Skeletal muscle tissue (tissue), 4 donors: ENCODE results near the gene GABBR2. TPM values are rescaled to one million over a fixed set of nuclear protein-coding genes. Genes with fewer than 3 reads are reported as not detected.

ENCODE experiments used
- H3K27ac ChIP-seq: one replicate; pipeline ENCODE4 v1.7.0; 2013; ENCODE audit warnings: mild to moderate bottlenecking, low read depth, low read length, inconsistent platforms
- H3K27me3 ChIP-seq, 3 donors: one replicate each; pipeline ENCODE4 v1.7.0; 2013; ENCODE audit warnings: low read length in 3 of 3; ENCODE audit not compliant: control insufficient read depth in 3 of 3, insufficient read depth in 3 of 3
- H3K36me3 ChIP-seq, 3 donors: one replicate each; pipeline ENCODE4 v1.7.0; 2013; ENCODE audit warnings: low read length in 3 of 3; ENCODE audit not compliant: control insufficient read depth in 3 of 3, insufficient read depth in 3 of 3
- H3K4me1 ChIP-seq, 3 donors: one replicate each; pipeline ENCODE4 v1.7.0; 2013; ENCODE audit warnings: low read length in 3 of 3, mild to moderate bottlenecking in 3 of 3; ENCODE audit not compliant: control insufficient read depth in 3 of 3, insufficient read depth in 3 of 3
- H3K4me3 ChIP-seq, 3 donors: one replicate each; pipeline ENCODE4 v1.7.0; 2013; ENCODE audit warnings: low read length in 3 of 3
- H3K9ac ChIP-seq, 3 donors: one replicate each; pipeline ENCODE4 v1.7.0; 2013; ENCODE audit warnings: low read length in 3 of 3, mild to moderate bottlenecking in 3 of 3, moderate library complexity in 2 of 3, low read depth in 1 of 3
- H3K9me3 ChIP-seq, 3 donors: one replicate each; pipeline ENCODE4 v1.7.0; 2013; ENCODE audit warnings: low read length in 3 of 3; ENCODE audit not compliant: control insufficient read depth in 3 of 3
- total RNA-seq: library from RNA; depleted of rRNA; stranded (reverse); fragments of >200 nt; gene quantifications from one replicate; pipeline ENCODE4 v1.2.3, GENCODE V29; 2014
- donor health status: Osteomylitis.

The GABBR2 gene
- total RNA-seq, 1 donor from 2014 or later, result under 0.01 TPM

GRCh38 chr9:98606730-98607129 lies 102.0 kb downstream of the GABBR2 start:
- Histone ChIP-seq H3K9ac (no peak overlapping the region), H3K27me3 (peaks cover 0 to 6% (median 4%) of the 10 kb centered on the region in 3 donors), H3K4me3 (no peak overlapping the region), H3K36me3 (no peaks in the 10 kb centered on the region), H3K4me1 (no peaks in the 10 kb centered on the region), H3K27ac (no peak overlapping the region), H3K9me3 (no peaks in the 10 kb centered on the region)

DNA sequence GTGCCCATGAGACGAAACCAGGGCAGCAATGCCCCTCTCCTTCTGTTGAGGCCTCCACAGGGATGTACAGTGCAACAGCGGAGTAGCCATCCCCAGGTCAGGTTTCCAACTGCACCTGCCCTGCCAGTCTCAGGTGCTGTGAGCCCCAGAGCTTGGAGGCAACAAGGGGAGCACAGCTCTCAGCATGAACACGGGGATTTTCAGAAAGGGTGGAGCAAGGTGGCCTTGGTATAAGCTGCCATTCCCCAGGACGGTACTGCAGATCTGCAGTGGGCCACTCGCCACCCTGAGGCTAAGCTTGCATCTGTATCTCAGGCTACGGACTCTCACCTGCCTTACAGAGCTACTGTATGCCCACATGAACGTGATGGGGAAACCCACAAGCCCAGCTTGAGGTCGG lies 103.6 kb downstream of the GABBR2 start:
- H3K36me3 ChIP-seq, result no peaks in the 10 kb centered on the region
- no peak overlapping the region for H3K27ac ChIP-seq
- no peak overlapping the region for H3K4me3 ChIP-seq
- H3K9me3 ChIP-seq, result no peaks in the 10 kb centered on the region
- no peaks in the 10 kb centered on the region for H3K4me1 ChIP-seq
- H3K27me3 ChIP-seq, result peaks cover 0 to 2% (median 2%) of the 10 kb centered on the region in 3 donors
- no peak overlapping the region for H3K9ac ChIP-seq

- H3K9ac ChIP-seq, result no peak overlapping the region
- no peaks in the 10 kb centered on the region for H3K4me1 ChIP-seq
- no peaks in the 10 kb centered on the region for H3K9me3 ChIP-seq
- H3K27me3 ChIP-seq, result peaks cover 0 to 2% (median 0%) of the 10 kb centered on the region in 3 donors
- H3K27ac ChIP-seq, result no peak overlapping the region
- H3K36me3 ChIP-seq, result no peaks in the 10 kb centered on the region
- H3K4me3 ChIP-seq, result no peak overlapping the region
Observed at GRCh38 chr9:98603821-98604383, 104.8 kb downstream of the GABBR2 start.

- H3K9me3 ChIP-seq, result no peaks in the 10 kb centered on the region
- no peak overlapping the region for H3K4me3 ChIP-seq
- no peaks in the 10 kb centered on the region for H3K36me3 ChIP-seq
- H3K27ac ChIP-seq, result no peak overlapping the region
- no peak overlapping the region for H3K9ac ChIP-seq
- no peaks in the 10 kb centered on the region for H3K4me1 ChIP-seq
- peaks cover 0 to 2% (median 0%) of the 10 kb centered on the region in 3 donors for H3K27me3 ChIP-seq
Observed at GRCh38 chr9:98602839-98603500, 105.8 kb downstream of the GABBR2 start.

- Histone ChIP-seq H3K36me3 (no peaks in the 10 kb centered on the region), H3K9ac (no peak overlapping the region), H3K4me3 (no peak overlapping the region), H3K9me3 (no peaks in the 10 kb centered on the region), H3K27ac (no peak overlapping the region), H3K27me3 (peaks cover 0 to 2% (median 0%) of the 10 kb centered on the region in 3 donors), H3K4me1 (no peaks in the 10 kb centered on the region)
Observed at GRCh38 chr9:98600631-98601030, 108.1 kb downstream of the GABBR2 start.

GRCh38 chr9:98599566-98600216 lies 109.0 kb downstream of the GABBR2 start:
- H3K27ac ChIP-seq, result no peak overlapping the region
- H3K4me1 ChIP-seq, result no peaks in the 10 kb centered on the region
- peaks cover 0 to 2% (median 0%) of the 10 kb centered on the region in 3 donors for H3K27me3 ChIP-seq
- H3K9me3 ChIP-seq, result no peaks in the 10 kb centered on the region
- H3K4me3 ChIP-seq, result no peak overlapping the region
- H3K36me3 ChIP-seq, result no peaks in the 10 kb centered on the region
- H3K9ac ChIP-seq, result no peak overlapping the region

- Histone ChIP-seq H3K9me3 (no peaks in the 10 kb centered on the region), H3K4me1 (no peaks in the 10 kb centered on the region)
Observed at GRCh38 chr9:98598861-98599260, 109.9 kb downstream of the GABBR2 start.

GRCh38 chr9:98597236-98597771 lies 111.4 kb downstream of the GABBR2 start:
- no peak overlapping the region for H3K27ac ChIP-seq
- H3K27me3 ChIP-seq, result peaks cover 0 to 8% (median 0%) of the 10 kb centered on the region in 3 donors
- no peak overlapping the region for H3K4me3 ChIP-seq
- H3K9me3 ChIP-seq, result no peaks in the 10 kb centered on the region
- no peak overlapping the region for H3K9ac ChIP-seq
- H3K36me3 ChIP-seq, result no peaks in the 10 kb centered on the region
- no peaks in the 10 kb centered on the region for H3K4me1 ChIP-seq

More at GRCh38 chr9:98598861-98599260, 109.9 kb downstream of the GABBR2 start:
- H3K27me3 ChIP-seq, result peaks cover 0 to 5% (median 0%) of the 10 kb centered on the region in 3 donors
- H3K36me3 ChIP-seq, result no peaks in the 10 kb centered on the region
- H3K27ac ChIP-seq, result no peak overlapping the region
- H3K9ac ChIP-seq, result no peak overlapping the region
- no peak overlapping the region for H3K4me3 ChIP-seq

GRCh38 chr9:98596486-98596885 lies 112.2 kb downstream of the GABBR2 start:
- H3K36me3 ChIP-seq, result no peaks in the 10 kb centered on the region
- H3K9ac ChIP-seq, result no peak overlapping the region
- H3K9me3 ChIP-seq, result no peaks in the 10 kb centered on the region
- H3K4me3 ChIP-seq, result no peak overlapping the region
- no peaks in the 10 kb centered on the region for H3K4me1 ChIP-seq
- no peak overlapping the region for H3K27ac ChIP-seq
- peaks cover 0 to 8% (median 0%) of the 10 kb centered on the region in 3 donors for H3K27me3 ChIP-seq
